Smooth muscle cell (in vitro differentiated cells): Measurements from ENCODE around the gene SART1. TPM values are rescaled to one million over a fixed set of nuclear protein-coding genes. Genes with fewer than 3 reads are reported as not detected.

Source experiments
- DNase-seq: peaks from one replicate; lab custom pipeline; 2025; ENCODE audit not compliant: unreplicated experiment; lab: John Stamatoyannopoulos, UW
- H2AFZ ChIP-seq: fragments of 200-600 bp; sonication (generic); 2 replicates; pipeline ENCODE4 v1.6.0; 2016; ENCODE audit warnings: antibody characterized with exemption, low read depth, mild to moderate bottlenecking
- H3F3A ChIP-seq: fragments of 200-600 bp; sonication (generic); 2 replicates; pipeline ENCODE4 v1.6.0; 2017; ENCODE audit warnings: antibody characterized with exemption, low read depth
- H3K27ac ChIP-seq: fragments of 200-600 bp; sonication (generic); 2 replicates; pipeline ENCODE4 v1.5.1; 2016; ENCODE audit warnings: low read depth, mild to moderate bottlenecking
- H3K27me3 ChIP-seq: fragments of 200-600 bp; sonication (generic); 2 replicates; pipeline ENCODE4 v1.6.1; 2016; ENCODE audit warnings: low read depth, mild to moderate bottlenecking
- H3K36me3 ChIP-seq: fragments of 200-600 bp; sonication (generic); 2 replicates; pipeline ENCODE4 v1.5.1; 2016; ENCODE audit warnings: low read depth
- H3K4me1 ChIP-seq: fragments of 200-600 bp; sonication (generic); 2 replicates; pipeline ENCODE4 v1.5.1; 2016; ENCODE audit warnings: low read depth
- H3K4me2 ChIP-seq: fragments of 200-600 bp; sonication (generic); 2 replicates; pipeline ENCODE4 v1.6.0; 2016; ENCODE audit warnings: mild to moderate bottlenecking
- H3K4me3 ChIP-seq: fragments of 200-600 bp; sonication (generic); 2 replicates; pipeline ENCODE4 v1.5.1; 2016; ENCODE audit warnings: mild to moderate bottlenecking
- H3K79me2 ChIP-seq: fragments of 200-600 bp; sonication (generic); 2 replicates; pipeline ENCODE4 v1.6.0; 2016; ENCODE audit warnings: low read depth, mild to moderate bottlenecking
- H3K9ac ChIP-seq: fragments of 200-600 bp; sonication (generic); 2 replicates; pipeline ENCODE4 v1.6.0; 2016; ENCODE audit warnings: low read depth
- H3K9me3 ChIP-seq: fragments of 200-600 bp; sonication (generic); replicated peaks from 2 replicates; pipeline ENCODE4 v1.5.1; 2016; ENCODE audit warnings: low read depth
- H4K20me1 ChIP-seq: fragments of 200-600 bp; sonication (generic); 2 replicates; pipeline ENCODE4 v1.6.0; 2016; ENCODE audit warnings: low read depth
- WGBS: methylation state at CpG from one replicate; pipeline ENCODE4 v1.1.7; 2016; ENCODE audit warnings: low lambda C conversion rate; 5-methylcytosine and 5-hydroxymethylcytosine counted together
- polyA plus RNA-seq: library from polyadenylated mRNA; unstranded; fragments of >200 nt; fragmentation: Nextera tagmentation; extraction: Ambion mirVana; gene quantifications from 2 replicates; pipeline ENCODE4 v1.2.1, GENCODE V29; 2016
- total RNA-seq: library from RNA; depleted of rRNA; stranded (reverse); fragments of >200 nt; gene quantifications from 2 replicates; pipeline ENCODE4 v1.2.3, GENCODE V29; 2014
- TF ChIP-seq, protein P1 (sequence below): fragments of 200-600 bp; sonication (generic); IDR thresholded peaks from 2 replicates; pipeline ENCODE4 v1.5.1; 2017; ENCODE audit warnings: borderline replicate concordance, mild to moderate bottlenecking, antibody characterized with exemption; ENCODE audit not compliant: insufficient read depth, poor library complexity, severe bottlenecking

Gene SART1
- total and polyA plus RNA-seq, 2 experiments from 2014 or later: 22.5 to 62.5 TPM

DNA sequence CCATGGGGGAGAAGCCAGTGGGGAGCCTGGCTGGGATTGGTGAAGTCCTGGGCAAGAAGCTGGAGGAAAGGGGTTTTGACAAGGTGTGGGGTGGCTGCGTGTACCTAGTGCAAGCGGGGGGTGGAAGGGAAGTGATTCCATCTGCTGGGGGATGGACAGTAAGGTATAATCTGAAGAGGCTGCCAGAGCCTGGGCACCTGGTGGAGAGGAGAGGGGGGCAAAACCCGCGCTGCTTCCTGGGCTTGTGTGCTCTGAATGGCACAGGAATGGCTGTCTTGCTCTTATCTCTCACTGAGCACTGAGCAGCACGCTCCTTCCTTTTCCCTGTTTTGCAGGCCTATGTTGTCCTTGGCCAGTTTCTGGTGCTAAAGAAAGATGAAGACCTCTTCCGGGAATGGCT, 41.8 kb downstream of the SART1 start:
- H3K4me3 ChIP-seq: peak overlapping the region; percentile 91
- H3K36me3 ChIP-seq: peaks cover 4% of the 10 kb centered on the region
- no peak for DNase-seq
- no peak overlapping the region for H2AFZ ChIP-seq
- H3F3A ChIP-seq: peaks cover 9% of the 10 kb centered on the region
- peak overlapping the region; percentile 88 for H3K4me2 ChIP-seq
- no peaks in the 10 kb centered on the region for H3K9me3 ChIP-seq
- H3K79me2 ChIP-seq: peaks cover 33% of the 10 kb centered on the region
- H3K9ac ChIP-seq: peak overlapping the region; percentile 88
- peaks cover 9% of the 10 kb centered on the region for H4K20me1 ChIP-seq
- H3K27ac ChIP-seq: no peak overlapping the region
- H3K4me1 ChIP-seq: peaks cover 21% of the 10 kb centered on the region
- 94% methylated on average over 6 of the region's 6 CpGs for WGBS
- TF ChIP-seq, protein P1, sequence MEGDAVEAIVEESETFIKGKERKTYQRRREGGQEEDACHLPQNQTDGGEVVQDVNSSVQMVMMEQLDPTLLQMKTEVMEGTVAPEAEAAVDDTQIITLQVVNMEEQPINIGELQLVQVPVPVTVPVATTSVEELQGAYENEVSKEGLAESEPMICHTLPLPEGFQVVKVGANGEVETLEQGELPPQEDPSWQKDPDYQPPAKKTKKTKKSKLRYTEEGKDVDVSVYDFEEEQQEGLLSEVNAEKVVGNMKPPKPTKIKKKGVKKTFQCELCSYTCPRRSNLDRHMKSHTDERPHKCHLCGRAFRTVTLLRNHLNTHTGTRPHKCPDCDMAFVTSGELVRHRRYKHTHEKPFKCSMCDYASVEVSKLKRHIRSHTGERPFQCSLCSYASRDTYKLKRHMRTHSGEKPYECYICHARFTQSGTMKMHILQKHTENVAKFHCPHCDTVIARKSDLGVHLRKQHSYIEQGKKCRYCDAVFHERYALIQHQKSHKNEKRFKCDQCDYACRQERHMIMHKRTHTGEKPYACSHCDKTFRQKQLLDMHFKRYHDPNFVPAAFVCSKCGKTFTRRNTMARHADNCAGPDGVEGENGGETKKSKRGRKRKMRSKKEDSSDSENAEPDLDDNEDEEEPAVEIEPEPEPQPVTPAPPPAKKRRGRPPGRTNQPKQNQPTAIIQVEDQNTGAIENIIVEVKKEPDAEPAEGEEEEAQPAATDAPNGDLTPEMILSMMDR: no peak
- H3K27me3 ChIP-seq: no peaks in the 10 kb centered on the region

DNA sequence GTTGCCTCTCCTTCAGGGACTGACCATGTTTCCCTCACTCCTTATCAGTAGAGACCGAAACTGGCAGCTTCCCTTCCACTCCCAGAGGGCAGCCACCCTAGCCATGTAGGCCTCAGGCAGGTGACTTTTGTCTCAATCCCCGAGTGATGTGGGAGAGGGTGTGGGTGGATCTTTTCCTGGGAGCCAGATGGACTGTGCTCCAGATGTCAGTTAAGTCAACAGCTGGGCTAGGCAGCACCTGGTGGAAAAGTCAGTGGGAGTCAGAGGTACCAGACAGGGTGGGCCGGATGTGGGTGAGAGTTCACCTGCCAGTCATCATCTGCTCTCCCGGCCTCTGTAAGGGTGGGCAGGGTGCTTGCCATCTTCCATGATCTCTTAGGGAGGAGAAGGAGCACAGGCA, 42.7 kb downstream of the SART1 start:
- no peak for DNase-seq
- H3F3A ChIP-seq: peaks cover 9% of the 10 kb centered on the region
- peaks cover 21% of the 10 kb centered on the region for H3K4me1 ChIP-seq
- WGBS: 95% methylated on average over 4 of the region's 4 CpGs
- no peak overlapping the region for H3K27ac ChIP-seq
- no peak overlapping the region for H3K4me2 ChIP-seq
- TF ChIP-seq, protein P1: no peak
- peaks cover 4% of the 10 kb centered on the region for H3K36me3 ChIP-seq
- no peaks in the 10 kb centered on the region for H3K9me3 ChIP-seq
- H2AFZ ChIP-seq: no peak overlapping the region
- H3K9ac ChIP-seq: no peak overlapping the region
- no peak overlapping the region for H3K4me3 ChIP-seq
- H3K79me2 ChIP-seq: peaks cover 32% of the 10 kb centered on the region
- H3K27me3 ChIP-seq: no peaks in the 10 kb centered on the region
- H4K20me1 ChIP-seq: peaks cover 9% of the 10 kb centered on the region

DNA sequence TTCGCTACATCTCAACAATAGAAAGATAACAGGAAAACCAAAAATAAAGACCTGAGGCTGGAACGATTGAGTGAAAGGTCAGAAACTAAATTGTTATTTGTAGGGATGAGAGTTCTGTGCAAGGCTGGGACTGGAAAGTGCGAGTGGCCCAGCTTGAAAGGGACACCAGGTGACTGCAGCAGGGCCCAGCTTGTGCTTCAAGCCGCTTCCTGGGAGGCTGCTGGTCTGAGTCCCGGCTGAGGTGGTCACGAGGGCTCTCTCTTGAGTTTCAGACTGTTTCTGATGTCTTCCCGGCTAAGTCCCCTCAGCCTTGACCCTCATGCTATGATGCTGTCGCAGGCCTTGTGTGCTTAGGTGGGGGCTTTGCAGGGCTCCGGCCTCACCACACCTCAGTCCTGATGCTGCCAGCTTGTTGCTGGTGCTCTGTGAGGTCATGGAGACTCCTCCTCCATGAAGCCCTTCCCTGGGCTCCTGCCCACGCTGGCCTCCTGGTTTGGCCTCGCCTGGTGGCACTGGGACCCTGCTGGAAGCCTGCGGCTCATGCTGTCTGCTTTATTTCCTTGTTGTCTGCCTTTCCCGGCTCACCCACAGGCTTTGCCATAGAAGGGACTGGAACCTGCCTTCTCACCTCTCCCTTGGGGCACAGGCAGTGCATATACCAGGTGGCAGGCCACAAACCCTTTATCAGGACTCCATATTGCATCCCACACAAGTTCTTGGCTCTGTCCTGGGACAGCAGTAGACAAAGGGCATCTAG, 44.8 kb downstream of the SART1 start:
- no peak overlapping the region for H2AFZ ChIP-seq
- H3K79me2 ChIP-seq: peaks cover 13% of the 10 kb centered on the region
- no peaks in the 10 kb centered on the region for H3K9me3 ChIP-seq
- peak overlapping the region; percentile 51 for H3K27ac ChIP-seq
- peaks cover 21% of the 10 kb centered on the region for H3K4me1 ChIP-seq
- 91% methylated on average over 13 of the region's 13 CpGs for WGBS
- DNase-seq: no peak
- TF ChIP-seq, protein P1: no peak
- H3K9ac ChIP-seq: no peak overlapping the region
- peaks cover under 1% of the 10 kb centered on the region for H3K27me3 ChIP-seq
- no peak overlapping the region for H3K4me2 ChIP-seq
- H3F3A ChIP-seq: peaks cover 9% of the 10 kb centered on the region
- no peaks in the 10 kb centered on the region for H3K36me3 ChIP-seq
- no peak overlapping the region for H3K4me3 ChIP-seq
- no peaks in the 10 kb centered on the region for H4K20me1 ChIP-seq

DNA sequence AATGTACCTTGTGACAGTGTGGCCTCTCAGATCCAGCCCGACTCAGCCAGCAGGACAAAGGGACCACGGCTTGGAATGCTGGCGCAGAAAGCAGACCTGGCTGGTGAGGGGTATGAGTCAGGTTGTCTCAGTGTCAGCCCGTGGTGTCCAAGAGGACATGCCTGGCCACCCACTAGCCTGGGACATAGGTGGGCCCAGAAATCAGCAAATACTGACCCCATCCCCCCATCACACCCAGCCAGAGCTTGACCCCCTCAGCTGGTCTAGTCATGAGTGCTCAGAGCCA, 45.3 kb downstream of the SART1 start:
- no peak for DNase-seq
- Histone ChIP-seq H3K27me3 (peaks cover 6% of the 10 kb centered on the region), H4K20me1 (no peaks in the 10 kb centered on the region), H3K9me3 (no peaks in the 10 kb centered on the region), H3K79me2 (peaks cover 8% of the 10 kb centered on the region), H2AFZ (no peak overlapping the region), H3K36me3 (no peaks in the 10 kb centered on the region), H3K4me3 (no peak overlapping the region), H3K4me2 (peak overlapping the region; percentile 33), H3F3A (peaks cover 9% of the 10 kb centered on the region), H3K9ac (no peak overlapping the region), H3K4me1 (peaks cover 21% of the 10 kb centered on the region), H3K27ac (peak overlapping the region; percentile 51)
- TF ChIP-seq, protein P1: no peak
- WGBS: 79% methylated on average over 4 of the region's 4 CpGs
